ENCODE results near the gene GAB3.
"Not testable (repeated sequence)": the region's sequence is repeated elsewhere in the genome, so short reads cannot be mapped to it uniquely, and the experiment has no call there.

The GAB3 gene

DNA sequence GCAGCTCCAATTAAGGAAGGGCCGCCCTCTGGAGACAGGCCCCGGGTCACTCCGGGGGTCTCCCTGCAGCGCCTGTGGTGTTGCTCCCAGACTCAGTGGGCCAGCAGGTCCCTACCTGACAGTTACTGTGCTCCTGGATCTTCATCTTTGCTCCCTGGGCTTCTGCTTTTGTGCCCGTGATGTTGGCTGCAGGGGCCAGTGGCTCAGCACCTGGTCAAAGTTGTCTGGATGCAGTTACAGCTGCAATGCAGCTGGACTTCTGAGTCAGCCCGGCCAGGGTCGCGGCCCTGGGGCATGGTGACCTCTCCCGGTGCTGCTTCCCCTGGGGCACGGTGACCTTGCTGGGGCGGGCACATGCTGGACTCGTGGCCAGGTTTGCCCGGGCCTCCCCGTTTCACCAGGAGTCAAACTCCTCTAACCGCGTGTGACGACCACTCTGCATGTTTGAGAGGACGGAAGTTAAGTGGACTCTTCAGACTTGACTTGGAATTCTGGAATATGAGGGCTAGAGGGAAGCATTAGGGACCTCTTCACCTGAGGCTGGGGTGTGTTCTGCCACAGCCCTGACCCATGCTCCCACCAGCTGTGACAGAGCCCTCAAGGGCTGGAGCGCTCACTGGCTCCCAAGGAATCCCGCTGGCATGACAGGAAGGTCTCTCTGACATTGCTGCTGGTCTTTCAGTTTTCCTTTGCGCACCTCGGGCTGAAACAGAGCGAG lies 101.2 kb downstream of the GAB3 start:
- no peak for TF ChIP-seq ZFX (IDR thresholded peaks at IDR 0.05; ENCODE audit: borderline replicate concordance)
- TF ChIP-seq, protein P1, sequence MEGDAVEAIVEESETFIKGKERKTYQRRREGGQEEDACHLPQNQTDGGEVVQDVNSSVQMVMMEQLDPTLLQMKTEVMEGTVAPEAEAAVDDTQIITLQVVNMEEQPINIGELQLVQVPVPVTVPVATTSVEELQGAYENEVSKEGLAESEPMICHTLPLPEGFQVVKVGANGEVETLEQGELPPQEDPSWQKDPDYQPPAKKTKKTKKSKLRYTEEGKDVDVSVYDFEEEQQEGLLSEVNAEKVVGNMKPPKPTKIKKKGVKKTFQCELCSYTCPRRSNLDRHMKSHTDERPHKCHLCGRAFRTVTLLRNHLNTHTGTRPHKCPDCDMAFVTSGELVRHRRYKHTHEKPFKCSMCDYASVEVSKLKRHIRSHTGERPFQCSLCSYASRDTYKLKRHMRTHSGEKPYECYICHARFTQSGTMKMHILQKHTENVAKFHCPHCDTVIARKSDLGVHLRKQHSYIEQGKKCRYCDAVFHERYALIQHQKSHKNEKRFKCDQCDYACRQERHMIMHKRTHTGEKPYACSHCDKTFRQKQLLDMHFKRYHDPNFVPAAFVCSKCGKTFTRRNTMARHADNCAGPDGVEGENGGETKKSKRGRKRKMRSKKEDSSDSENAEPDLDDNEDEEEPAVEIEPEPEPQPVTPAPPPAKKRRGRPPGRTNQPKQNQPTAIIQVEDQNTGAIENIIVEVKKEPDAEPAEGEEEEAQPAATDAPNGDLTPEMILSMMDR (IDR thresholded peaks at IDR 0.05), result no peak
- no peak overlapping the region for H3K27ac ChIP-seq

DNA sequence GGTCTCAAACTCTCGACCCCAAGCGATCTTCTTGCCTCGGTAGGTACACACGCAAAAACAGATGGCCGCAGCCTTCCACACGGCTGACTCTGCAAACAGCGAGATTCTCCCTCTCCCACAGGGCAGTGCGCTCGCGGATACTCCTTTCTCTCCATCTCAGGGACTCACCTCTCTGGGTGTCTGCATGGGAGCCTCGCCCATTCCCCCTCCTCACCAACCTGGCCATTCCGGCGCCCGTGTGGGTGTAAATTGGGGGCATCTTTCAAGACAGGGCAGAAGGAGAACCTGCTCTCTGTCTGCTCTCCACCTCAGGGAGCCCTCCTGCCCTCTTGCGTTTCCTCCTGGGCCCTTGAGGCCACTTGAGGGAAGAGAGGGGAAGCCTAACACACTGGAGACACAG lies 101.9 kb downstream of the GAB3 start:
- TF ChIP-seq, protein P1 (IDR thresholded peaks at IDR 0.05), result no peak
- TF ChIP-seq ZFX (IDR thresholded peaks at IDR 0.05; ENCODE audit: borderline replicate concordance), result no peak

DNA sequence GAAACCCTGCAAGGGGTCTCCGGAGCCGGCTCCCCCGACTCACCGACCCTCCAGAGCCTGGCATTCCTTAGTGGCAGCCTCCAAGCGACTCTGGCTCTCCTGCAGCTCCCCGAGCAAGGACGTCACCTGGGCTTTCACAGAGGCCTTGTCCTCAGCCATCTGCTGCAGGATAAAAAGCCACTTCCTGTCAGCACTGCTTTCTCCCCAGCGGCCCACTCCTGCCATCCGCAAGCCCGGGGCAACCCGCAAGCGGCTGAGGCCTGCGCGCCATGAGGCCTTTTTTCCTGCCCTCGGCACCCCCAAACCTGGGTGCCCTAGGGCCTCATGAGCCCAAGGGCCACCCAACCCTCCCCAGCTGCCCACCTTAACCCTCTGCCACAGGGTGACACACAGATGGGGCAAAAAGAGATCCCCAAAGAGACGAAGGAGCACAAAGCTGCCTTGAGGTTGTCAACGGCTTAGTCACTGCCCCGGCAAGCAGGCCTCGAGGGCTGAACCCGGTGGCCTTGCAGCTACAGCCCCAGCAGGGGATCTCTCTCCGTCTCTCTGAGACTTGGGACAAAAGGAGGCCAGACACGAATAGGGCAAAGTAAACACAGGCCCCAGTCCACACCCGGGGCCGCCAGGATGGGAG lies 105.0 kb downstream of the GAB3 start:
- not testable (repeated sequence) for H3K27ac ChIP-seq

More for the DNA sequence above, 101.9 kb downstream of the GAB3 start:
- H3K27ac ChIP-seq, result no peak overlapping the region

DNA sequence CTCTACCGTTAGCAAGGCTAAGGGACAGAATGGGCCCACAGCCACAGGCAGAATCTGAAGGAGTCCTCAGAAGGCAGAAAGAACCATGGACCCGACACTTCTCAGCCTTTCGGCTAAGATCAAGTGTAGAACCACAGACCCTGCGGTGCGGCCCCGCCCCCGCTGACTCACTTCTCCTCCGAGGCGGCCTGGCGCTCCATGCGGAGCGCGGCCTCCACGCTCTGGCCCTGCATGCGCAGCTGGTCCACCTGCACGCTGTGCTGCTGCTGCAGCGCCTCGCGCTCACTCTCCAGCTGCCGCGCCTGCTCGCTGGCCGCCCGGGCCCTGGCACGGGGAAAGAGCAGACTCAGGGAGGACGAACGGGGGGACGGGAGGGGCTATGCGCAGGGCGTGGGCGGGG lies 107.2 kb downstream of the GAB3 start:
- H3K27ac ChIP-seq, result not testable (repeated sequence)

DNA sequence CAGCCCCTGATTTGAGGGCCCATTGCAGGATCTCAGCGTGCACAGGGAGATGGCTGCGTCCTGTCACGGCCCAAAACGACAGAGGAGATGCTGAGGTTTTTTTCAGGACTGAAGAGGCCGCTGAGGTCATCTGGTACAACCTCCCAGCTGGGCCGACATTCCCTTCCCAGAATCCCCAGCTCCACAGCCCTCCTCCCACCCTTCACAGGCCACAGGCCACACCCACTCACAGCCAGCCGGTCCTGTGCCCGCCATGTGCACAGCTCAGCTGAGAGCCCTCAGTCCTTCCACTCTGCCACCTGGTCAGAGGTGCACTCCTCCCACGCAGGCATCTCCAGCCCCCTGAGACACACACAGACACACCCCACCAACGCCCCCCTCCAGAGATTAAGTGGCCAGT lies 109.1 kb downstream of the GAB3 start:
- H3K27ac ChIP-seq, result not testable (repeated sequence)

DNA sequence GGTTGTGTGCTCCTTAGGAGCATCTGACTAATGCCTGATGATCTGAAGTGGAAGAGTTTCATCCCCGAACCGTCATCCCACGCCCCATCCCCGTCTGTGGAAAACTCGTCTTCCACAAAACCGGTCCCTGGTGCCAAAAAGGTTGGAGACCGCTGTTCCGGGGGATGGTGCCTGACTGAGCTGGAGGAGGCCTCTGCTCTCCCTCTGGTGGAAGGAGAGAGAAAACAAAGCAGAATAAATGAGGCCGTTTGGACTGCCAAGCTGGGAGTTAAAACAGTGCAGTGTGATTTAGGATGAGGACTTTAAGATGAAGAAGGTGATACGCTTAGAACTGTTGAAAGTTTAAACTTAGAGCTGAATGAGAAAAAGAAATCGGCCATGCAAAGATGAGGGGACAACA lies 117.2 kb downstream of the GAB3 start:
- not testable (repeated sequence) for H3K27ac ChIP-seq

DNA sequence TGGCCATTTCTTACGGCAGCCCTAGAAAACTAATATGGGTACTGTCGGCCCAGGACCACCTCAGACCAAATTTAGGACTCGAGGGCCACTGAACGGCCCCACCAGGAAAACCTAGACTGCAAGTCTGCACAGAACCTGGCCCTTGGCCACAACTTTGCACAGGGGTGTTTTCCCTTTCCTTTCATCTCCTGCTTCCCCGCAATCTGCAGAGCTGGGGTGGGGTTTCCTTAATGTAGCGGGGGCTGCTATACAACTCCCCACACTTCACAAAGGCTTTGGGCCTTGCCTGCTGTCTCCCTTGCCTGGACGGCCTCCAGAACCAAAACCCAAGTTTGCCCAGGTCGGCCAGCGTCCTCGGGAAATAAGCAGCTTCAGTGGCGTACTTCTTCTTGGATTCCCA lies 119.9 kb downstream of the GAB3 start:
- not testable (repeated sequence) for H3K27ac ChIP-seq

DNA sequence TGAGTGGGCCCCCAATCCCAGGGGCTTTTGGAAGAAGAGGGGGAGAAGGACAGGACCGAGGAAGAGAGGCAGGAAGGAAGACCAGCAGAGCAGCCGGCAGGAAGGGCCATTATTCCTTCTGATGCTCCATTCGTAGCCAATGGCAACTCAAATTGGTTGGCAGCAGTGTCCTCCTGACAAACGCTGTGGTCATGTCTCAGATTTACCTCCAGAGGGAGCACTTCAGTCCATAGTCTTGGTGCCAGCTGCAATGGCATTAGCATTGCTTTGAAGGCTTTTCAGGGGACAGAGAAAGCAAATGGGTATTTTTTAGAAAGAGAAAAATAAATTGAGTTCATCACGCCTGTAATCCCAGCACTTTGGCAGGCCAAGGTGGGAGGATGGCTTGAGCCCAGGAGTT lies 121.9 kb downstream of the GAB3 start:
- H3K27ac ChIP-seq, result not testable (repeated sequence)

Measured in 22Rv1 (cell line).